Small intestine (tissue), 7 donors: ENCODE data around the gene PTRHD1. TPM values are rescaled to one million over a fixed set of nuclear protein-coding genes. Genes with fewer than 3 reads are reported as not detected.

ENCODE experiments used
- DNase-seq, 2 donors: peaks; one replicate each; pipeline versions ENCODE4 v3.0.0 to v3.0.0-alpha.2; 2013
- FAIRE-seq: peaks from 2 replicates; lab custom pipeline; 2012; peaks lifted over from hg19 to GRCh38; lab: Jason Lieb, UNC
- H3K27ac ChIP-seq, 3 donors: one replicate each; pipeline ENCODE4 v1.5.1; 2013; ENCODE audit warnings: low read length in 2 of 3, mild to moderate bottlenecking in 2 of 3, control low read depth in 1 of 3, inconsistent platforms in 1 of 3, low read depth in 1 of 3, moderate library complexity in 1 of 3
- H3K27me3 ChIP-seq, 3 donors: one replicate each; pipeline ENCODE4 v1.6.1; 2013; ENCODE audit warnings: low read length in 3 of 3, inconsistent platforms in 1 of 3; ENCODE audit not compliant: control insufficient read depth in 3 of 3, insufficient read depth in 3 of 3
- H3K36me3 ChIP-seq, 3 donors: one replicate each; pipeline ENCODE4 v1.6.1; 2013; ENCODE audit warnings: low read length in 3 of 3, inconsistent platforms in 1 of 3, low read depth in 1 of 3, mild to moderate bottlenecking in 1 of 3, moderate library complexity in 1 of 3; ENCODE audit not compliant: control insufficient read depth in 3 of 3, insufficient read depth in 2 of 3
- H3K4me1 ChIP-seq, 3 donors: one replicate each; pipeline ENCODE4 v1.6.1; 2013; ENCODE audit warnings: low read length in 2 of 3, inconsistent platforms in 1 of 3, low read depth in 1 of 3, mild to moderate bottlenecking in 1 of 3, moderate library complexity in 1 of 3; ENCODE audit not compliant: control insufficient read depth in 3 of 3, insufficient read depth in 2 of 3
- H3K4me3 ChIP-seq, 3 donors: one replicate each; pipeline ENCODE4 v1.5.1; 2013; ENCODE audit warnings: low read length in 3 of 3, control low read depth in 1 of 3, inconsistent platforms in 1 of 3, low read depth in 1 of 3, mild to moderate bottlenecking in 1 of 3, moderate library complexity in 1 of 3
- H3K9me3 ChIP-seq, 2 donors: one replicate each; pipeline ENCODE4 v1.6.1; 2013; ENCODE audit warnings: low read depth in 1 of 2, low read length in 1 of 2; ENCODE audit not compliant: control insufficient read depth in 2 of 2, insufficient read depth in 1 of 2
- WGBS, 3 donors: extraction: QIAGEN DNeasy Blood & Tissue Kit; methylation state at CpG; one replicate each; pipeline ENCODE4 v1.1.7; 2013; 5-methylcytosine and 5-hydroxymethylcytosine counted together
- polyA plus RNA-seq, 4 donors: library from polyadenylated mRNA; stranded (reverse) in 3 of 4; unstranded in 1 of 4; fragments of 200-250 nt in 3 of 4; fragments of 120-200 nt in 1 of 4; gene quantifications; one replicate each; pipeline versions ENCODE4 v1.2.1 to v1.2.3, GENCODE V29; 2013
- donor health status: healthy with polysubstance abuse.
- donor health status: control.
- donor health status: control.
- donor health status: Bipolar disorder and iron deficiency.
- donor health status: healthy.

Gene PTRHD1
- polyA plus RNA-seq, 4 donors: 36.4 to 43.0 (median 39.9) TPM

GRCh38 chr2:24825883-24826772 lies 32.9 kb upstream of the PTRHD1 start:
- 80 to 85% (median 83%) methylated on average over 13 to 14 of the region's 14 CpGs for WGBS, 3 donors
- H3K27me3 ChIP-seq: no peaks in the 10 kb centered on the region
- DNase-seq (no peak), FAIRE-seq (no peak)
- no peaks in the 10 kb centered on the region for H3K9me3 ChIP-seq
- H3K4me3 ChIP-seq: no peak overlapping the region
- H3K27ac ChIP-seq: no peak overlapping the region
- peaks cover 0 to 54% (median 0%) of the 10 kb centered on the region in 3 donors for H3K36me3 ChIP-seq
- peaks cover 0 to 4% (median 2%) of the 10 kb centered on the region in 3 donors for H3K4me1 ChIP-seq

DNA sequence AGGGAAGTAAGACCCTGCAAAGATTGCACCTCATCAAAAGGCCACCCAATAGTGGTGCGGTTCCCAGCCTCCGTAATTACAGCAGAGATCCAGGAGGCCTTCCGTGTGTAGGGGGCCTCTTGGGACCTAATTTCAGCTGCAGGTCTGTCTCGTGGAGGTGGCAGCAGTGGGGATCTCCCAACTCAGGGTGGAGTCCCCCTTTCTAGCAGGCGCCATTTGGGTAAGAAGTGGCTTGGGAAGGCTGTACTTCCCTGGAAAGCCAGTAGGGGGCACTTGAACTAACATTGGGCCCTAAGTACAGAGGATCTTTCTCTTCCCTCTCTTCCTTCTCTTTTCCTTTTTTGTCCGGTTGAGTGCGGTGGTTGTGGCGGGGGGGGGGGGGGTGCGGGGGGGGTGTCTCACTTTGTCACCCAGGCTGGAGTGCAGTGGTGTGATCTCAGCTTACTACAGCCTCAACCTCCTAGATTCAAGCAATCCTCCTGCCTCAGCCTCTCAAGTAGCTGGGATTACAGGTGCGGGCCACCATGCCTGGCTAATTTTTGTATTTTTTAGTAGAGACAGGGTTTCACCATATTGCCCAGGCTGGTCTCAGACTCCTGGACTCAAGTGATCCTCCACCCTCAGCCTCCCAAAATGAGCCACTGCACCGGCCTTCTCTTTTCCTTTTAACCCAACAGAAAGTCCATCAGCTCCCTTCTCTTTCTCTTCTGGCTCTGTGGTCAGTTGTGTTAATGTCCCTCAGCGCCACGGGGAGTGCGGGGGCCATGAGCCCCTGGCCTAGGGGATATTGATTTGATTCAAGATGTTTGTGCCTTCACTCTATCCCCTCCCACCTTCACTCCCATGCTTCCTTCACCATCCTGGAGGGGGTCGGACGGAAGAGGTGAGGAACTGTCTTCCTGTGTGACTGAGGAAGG lies 32.0 kb upstream of the PTRHD1 start:
- FAIRE-seq (no peak), DNase-seq (no peak)
- Histone ChIP-seq H3K36me3 (peaks cover under 1 to 56% (median 2%) of the 10 kb centered on the region in 3 donors), H3K27ac (no peak overlapping the region), H3K4me3 (no peak overlapping the region), H3K4me1 (peaks cover 0 to 2% (median 0%) of the 10 kb centered on the region in 3 donors), H3K9me3 (no peaks in the 10 kb centered on the region), H3K27me3 (no peaks in the 10 kb centered on the region)
- WGBS, 3 donors: 89 to 92% (median 91%) methylated on average over 12 to 16 of the region's 16 CpGs

DNA sequence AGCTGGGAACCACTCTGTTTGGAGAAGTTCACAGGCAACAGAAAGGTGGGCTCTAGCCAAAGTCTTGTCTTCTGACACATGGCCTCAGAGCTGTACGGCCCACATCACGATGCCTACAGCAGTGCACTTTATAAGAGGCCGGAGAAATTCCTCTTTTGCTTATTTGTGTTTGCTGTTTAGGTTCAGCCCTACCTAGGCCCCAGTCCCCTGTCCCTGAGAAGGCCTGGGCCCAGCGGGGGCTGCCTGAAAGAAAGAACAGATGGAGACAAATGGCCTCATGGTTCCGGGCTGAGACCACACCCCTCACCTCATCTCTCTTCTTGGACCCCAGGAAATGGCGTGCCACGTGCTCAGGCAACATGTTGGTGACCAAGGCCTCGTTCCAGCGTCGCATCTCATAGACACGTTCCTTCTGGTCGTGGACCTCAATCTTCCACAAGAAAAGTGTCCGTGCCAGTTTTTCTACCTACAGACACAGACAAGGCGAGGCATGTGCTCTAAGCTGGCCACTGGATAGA lies 30.9 kb upstream of the PTRHD1 start:
- H3K9me3 ChIP-seq: no peaks in the 10 kb centered on the region
- H3K27ac ChIP-seq: no peak overlapping the region
- H3K4me3 ChIP-seq: no peak overlapping the region
- 93 to 97% (median 94%) methylated on average over 14 of the region's 14 CpGs for WGBS, 3 donors
- peaks cover 2 to 67% (median 8%) of the 10 kb centered on the region in 3 donors for H3K36me3 ChIP-seq
- H3K4me1 ChIP-seq: peaks cover 0 to 2% (median 0%) of the 10 kb centered on the region in 3 donors
- FAIRE-seq: no peak
- H3K27me3 ChIP-seq: no peaks in the 10 kb centered on the region
- no peak for DNase-seq

- peaks cover 0 to 2% (median 0%) of the 10 kb centered on the region in 3 donors for H3K4me1 ChIP-seq
- no peaks in the 10 kb centered on the region for H3K9me3 ChIP-seq
- H3K27me3 ChIP-seq: no peaks in the 10 kb centered on the region
- DNase-seq: no peak
- FAIRE-seq: no peak
- 81 to 87% (median 86%) methylated on average over 7 of the region's 7 CpGs for WGBS, 3 donors
- H3K4me3 ChIP-seq: no peak overlapping the region
- H3K27ac ChIP-seq: no peak overlapping the region
- H3K36me3 ChIP-seq: peaks cover 2 to 67% (median 11%) of the 10 kb centered on the region in 3 donors
These were observed 29.0 kb upstream of the PTRHD1 start for GRCh38 chr2:24822049-24822706.

GRCh38 chr2:24821433-24821891 lies 28.3 kb upstream of the PTRHD1 start:
- 95 to 96% (median 95%) methylated on average over 15 of the region's 15 CpGs for WGBS, 3 donors
- H3K27ac ChIP-seq: no peak overlapping the region
- H3K4me1 ChIP-seq: no peaks in the 10 kb centered on the region
- no peak overlapping the region for H3K4me3 ChIP-seq
- FAIRE-seq (no peak), DNase-seq (no peak)
- H3K27me3 ChIP-seq: no peaks in the 10 kb centered on the region
- no peaks in the 10 kb centered on the region for H3K9me3 ChIP-seq
- peaks cover 2 to 69% (median 11%) of the 10 kb centered on the region in 3 donors for H3K36me3 ChIP-seq

DNA sequence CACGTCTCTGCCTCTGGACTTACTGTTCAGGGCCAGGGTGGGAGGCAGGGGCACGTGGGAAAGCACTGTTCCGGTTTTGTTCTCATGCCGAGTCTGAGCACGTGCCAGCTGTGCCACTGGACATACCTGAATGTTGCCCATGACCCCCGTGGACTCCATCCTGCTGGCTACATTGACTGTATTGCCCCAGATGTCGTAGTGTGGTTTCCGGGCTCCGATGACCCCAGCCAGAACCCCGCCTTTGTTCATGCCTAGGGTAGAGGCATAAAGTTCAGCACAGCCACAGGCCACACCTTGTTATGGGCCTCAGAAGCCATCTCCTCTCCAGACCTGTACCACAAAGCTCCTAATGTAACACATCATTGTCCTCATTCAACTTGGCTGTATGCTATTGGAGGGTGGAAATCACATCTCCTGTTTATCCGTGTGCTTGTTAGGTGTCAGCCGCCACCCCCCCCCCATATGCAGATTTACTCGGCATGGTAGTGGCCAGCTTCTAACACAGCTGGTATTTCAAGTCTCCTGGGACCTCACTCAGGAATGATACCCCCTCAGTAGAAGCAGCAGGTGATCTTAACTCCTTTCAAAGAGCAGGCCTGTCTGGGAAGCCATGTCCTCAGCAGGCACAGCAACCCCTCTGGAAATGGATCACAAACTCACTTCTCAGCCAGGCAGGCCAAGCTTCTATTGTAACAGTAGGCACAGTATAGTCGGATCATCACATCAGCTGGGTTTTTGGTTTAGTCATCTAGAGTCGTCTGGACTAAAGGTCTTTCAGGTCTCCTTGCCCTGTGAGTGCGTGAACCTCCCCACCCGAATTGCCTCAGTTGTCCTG lies 27.6 kb upstream of the PTRHD1 start:
- 88 to 90% (median 89%) methylated on average over 17 of the region's 17 CpGs for WGBS, 3 donors
- Histone ChIP-seq H3K27me3 (no peaks in the 10 kb centered on the region), H3K9me3 (no peaks in the 10 kb centered on the region), H3K4me1 (no peaks in the 10 kb centered on the region), H3K36me3 (peaks cover 2 to 68% (median 11%) of the 10 kb centered on the region in 3 donors), H3K4me3 (no peak overlapping the region), H3K27ac (no peak overlapping the region)
- FAIRE-seq (no peak), DNase-seq (no peak)

DNA sequence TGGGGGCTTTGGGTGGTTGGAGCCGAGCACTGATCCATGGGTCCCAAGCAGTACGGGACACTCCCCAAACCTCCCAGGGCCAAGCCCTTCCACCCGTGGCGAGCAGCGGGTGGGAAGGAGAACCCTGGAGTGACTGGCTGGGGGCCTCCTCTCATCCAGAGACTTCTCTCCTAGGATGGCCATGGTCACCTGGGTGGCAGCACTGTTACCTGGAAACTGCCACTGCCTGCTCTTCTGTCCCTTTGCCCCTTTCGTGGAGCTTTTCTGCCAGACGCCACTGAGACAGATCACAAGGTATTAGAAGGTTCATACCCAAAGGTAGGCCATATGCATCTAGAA lies 27.0 kb upstream of the PTRHD1 start:
- Histone ChIP-seq H3K9me3 (no peaks in the 10 kb centered on the region), H3K27me3 (no peaks in the 10 kb centered on the region), H3K27ac (no peak overlapping the region), H3K36me3 (peaks cover 4 to 63% (median 11%) of the 10 kb centered on the region in 3 donors), H3K4me3 (no peak overlapping the region), H3K4me1 (no peaks in the 10 kb centered on the region)
- 86 to 95% (median 93%) methylated on average over 7 of the region's 7 CpGs for WGBS, 3 donors
- FAIRE-seq (no peak), DNase-seq (no peak)
